ENCODE results near the gene ATF4. TPM values are rescaled to one million over a fixed set of nuclear protein-coding genes. Genes with fewer than 3 reads are reported as not detected.

The ATF4 gene
- polyA plus RNA-seq, 1 donor from 2014 or later, result 394 TPM

GRCh38 chr22:39554151-39554550 lies 33.8 kb downstream of the ATF4 start:
- H3K4me2 ChIP-seq (ENCODE audit: low read length), result no peak overlapping the region
- TF ChIP-seq TAF1 (IDR thresholded peaks at IDR 0.05; ENCODE audit: low read depth) (no peak), EZH2 (IDR thresholded peaks at IDR 0.05; ENCODE audit: borderline replicate concordance, insufficient read depth, low read length, poor library complexity, severe bottlenecking) (no peak), POLR2AphosphoS5 (IDR thresholded peaks at IDR 0.05) (no peak), CTCF (IDR thresholded peaks at IDR 0.05; ENCODE audit: poor library complexity, severe bottlenecking) (no peak), REST (IDR thresholded peaks at IDR 0.05; ENCODE audit: borderline replicate concordance) (no peak), SMC3 (conservative IDR thresholded peaks at IDR 0.05; ENCODE audit: poor library complexity) (no peak), RAD21 (conservative IDR thresholded peaks at IDR 0.05) (no peak), EP300 (conservative IDR thresholded peaks at IDR 0.05; ENCODE audit: poor library complexity, severe bottlenecking) (no peak), MXI1 (conservative IDR thresholded peaks at IDR 0.05; ENCODE audit: poor library complexity, severe bottlenecking) (no peak)
- H4K20me1 ChIP-seq (ENCODE audit: insufficient read depth), result no peaks in the 10 kb centered on the region
- no peaks in the 10 kb centered on the region for H3K9me3 ChIP-seq (ENCODE audit: low read length)
- H3K27ac ChIP-seq (ENCODE audit: low read length), result no peak overlapping the region
- no peak overlapping the region for H2AFZ ChIP-seq (ENCODE audit: low read depth, low read length)
- H3K27me3 ChIP-seq (ENCODE audit: insufficient read depth, low read depth, low read length), result peaks cover 34% of the 10 kb centered on the region
- H3K4me3 ChIP-seq (ENCODE audit: low read length), result no peak overlapping the region
- no peak overlapping the region for H3K9ac ChIP-seq (ENCODE audit: low read length)
- H3F3A ChIP-seq (ENCODE audit: insufficient read depth, low read length, poor library complexity, severe bottlenecking), result no peaks in the 10 kb centered on the region
- no peaks in the 10 kb centered on the region for H3K9me2 ChIP-seq (ENCODE audit: insufficient read depth, low read length)
- H3K79me2 ChIP-seq (replicated peaks; ENCODE audit: insufficient read depth, low read length), result no peaks in the 10 kb centered on the region
- H3K36me3 ChIP-seq (ENCODE audit: insufficient read depth, low read length), result no peaks in the 10 kb centered on the region

- TF ChIP-seq EZH2 (IDR thresholded peaks at IDR 0.05; ENCODE audit: borderline replicate concordance, insufficient read depth, low read length, poor library complexity, severe bottlenecking), result no peak
- no peak for TF ChIP-seq REST (IDR thresholded peaks at IDR 0.05; ENCODE audit: borderline replicate concordance)
- TF ChIP-seq CTCF (IDR thresholded peaks at IDR 0.05; ENCODE audit: poor library complexity, severe bottlenecking), result peak; percentile 87
- peak; percentile 19 for TF ChIP-seq POLR2AphosphoS5 (IDR thresholded peaks at IDR 0.05)
- TF ChIP-seq RAD21 (conservative IDR thresholded peaks at IDR 0.05), result peak; percentile 94
- peak; percentile 93 for TF ChIP-seq SMC3 (conservative IDR thresholded peaks at IDR 0.05; ENCODE audit: poor library complexity)
- peak; percentile 55 for TF ChIP-seq MXI1 (conservative IDR thresholded peaks at IDR 0.05; ENCODE audit: poor library complexity, severe bottlenecking)
- Histone ChIP-seq H2AFZ (ENCODE audit: low read depth, low read length) (no peak overlapping the region), H3K27ac (ENCODE audit: low read length) (no peak overlapping the region), H3K79me2 (replicated peaks; ENCODE audit: insufficient read depth, low read length) (no peaks in the 10 kb centered on the region), H3K9me3 (ENCODE audit: low read length) (no peaks in the 10 kb centered on the region), H3K4me3 (ENCODE audit: low read length) (peak overlapping the region; percentile 63), H3K4me2 (ENCODE audit: low read length) (no peak overlapping the region), H3K9me2 (ENCODE audit: insufficient read depth, low read length) (no peaks in the 10 kb centered on the region), H3K27me3 (ENCODE audit: insufficient read depth, low read depth, low read length) (peaks cover 47% of the 10 kb centered on the region), H4K20me1 (ENCODE audit: insufficient read depth) (no peaks in the 10 kb centered on the region), H3F3A (ENCODE audit: insufficient read depth, low read length, poor library complexity, severe bottlenecking) (no peaks in the 10 kb centered on the region), H3K9ac (ENCODE audit: low read length) (peak overlapping the region; percentile 55), H3K36me3 (ENCODE audit: insufficient read depth, low read length) (no peaks in the 10 kb centered on the region)
Observed at GRCh38 chr22:39556970-39557841, 36.8 kb downstream of the ATF4 start.
